Measurements from ENCODE around the gene PLCB1.

GRCh38 chr20:8480597-8480996, 348.5 kb downstream of the PLCB1 start:
- TF ChIP-seq CTCF (conservative IDR thresholded peaks at IDR 0.05; ENCODE audit: low read depth in 2 of 2) = no peak
- TF ChIP-seq ZNF114 (CRISPR knock-in tag; IDR thresholded peaks at IDR 0.05) = no peak
- TF ChIP-seq POLR2AphosphoS5 (IDR thresholded peaks at IDR 0.05; ENCODE audit: low read depth) = no peak
- TF ChIP-seq EZH2phosphoT487 (IDR thresholded peaks at IDR 0.05; ENCODE audit: unreplicated experiment) = no peak
- no peak for TF ChIP-seq REST (IDR thresholded peaks at IDR 0.05; ENCODE audit: unreplicated experiment)
- no peak for TF ChIP-seq NANOG (IDR thresholded peaks at IDR 0.05; ENCODE audit: borderline replicate concordance)
- TF ChIP-seq EZH2 (IDR thresholded peaks at IDR 0.05; ENCODE audit: low read depth, unreplicated experiment) = no peak
- TF ChIP-seq ETS1 (IDR thresholded peaks at IDR 0.05) = no peak
- no peak for TF ChIP-seq CREB1 (CRISPR knock-in tag; IDR thresholded peaks at IDR 0.05; ENCODE audit: low read depth)
- no peak for TF ChIP-seq ZNF462 (CRISPR knock-in tag; IDR thresholded peaks at IDR 0.05)
